ENCODE measurements around the gene SUPT20HL2.
"Not testable (repeated sequence)": the region's sequence is repeated elsewhere in the genome, so short reads cannot be mapped to it uniquely, and the experiment has no call there.

The SUPT20HL2 gene

GRCh38 chrX:24314019-24314635 lies at the start of gene SUPT20HL2:
Gene SUPT20HL2 (minus strand): TSS chrX:24314069. CDS start chrX:24313315, 754 bp downstream.
- no peaks in the 10 kb centered on the region for H3K4me1 ChIP-seq (ENCODE audit: control insufficient read depth in 1 of 2, insufficient read depth in 1 of 2, low read depth in 1 of 2, low read length in 1 of 2)
- H3K27ac ChIP-seq = no peak within 1 kb of the TSS
- H3K27me3 ChIP-seq = no peaks in the 10 kb centered on the region
- H3K9me3 ChIP-seq = no peaks in the 10 kb centered on the region
- TF ChIP-seq, protein P1, sequence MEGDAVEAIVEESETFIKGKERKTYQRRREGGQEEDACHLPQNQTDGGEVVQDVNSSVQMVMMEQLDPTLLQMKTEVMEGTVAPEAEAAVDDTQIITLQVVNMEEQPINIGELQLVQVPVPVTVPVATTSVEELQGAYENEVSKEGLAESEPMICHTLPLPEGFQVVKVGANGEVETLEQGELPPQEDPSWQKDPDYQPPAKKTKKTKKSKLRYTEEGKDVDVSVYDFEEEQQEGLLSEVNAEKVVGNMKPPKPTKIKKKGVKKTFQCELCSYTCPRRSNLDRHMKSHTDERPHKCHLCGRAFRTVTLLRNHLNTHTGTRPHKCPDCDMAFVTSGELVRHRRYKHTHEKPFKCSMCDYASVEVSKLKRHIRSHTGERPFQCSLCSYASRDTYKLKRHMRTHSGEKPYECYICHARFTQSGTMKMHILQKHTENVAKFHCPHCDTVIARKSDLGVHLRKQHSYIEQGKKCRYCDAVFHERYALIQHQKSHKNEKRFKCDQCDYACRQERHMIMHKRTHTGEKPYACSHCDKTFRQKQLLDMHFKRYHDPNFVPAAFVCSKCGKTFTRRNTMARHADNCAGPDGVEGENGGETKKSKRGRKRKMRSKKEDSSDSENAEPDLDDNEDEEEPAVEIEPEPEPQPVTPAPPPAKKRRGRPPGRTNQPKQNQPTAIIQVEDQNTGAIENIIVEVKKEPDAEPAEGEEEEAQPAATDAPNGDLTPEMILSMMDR (IDR thresholded peaks at IDR 0.05) = no peak
- no peaks in the 10 kb centered on the region for H3K36me3 ChIP-seq
- H3K4me3 ChIP-seq (ENCODE audit: low read depth in 1 of 2, low read length in 1 of 2) = no peak within 1 kb of the TSS

GRCh38 chrX:24362089-24362745 lies 48.3 kb upstream of the SUPT20HL2 start:
- H3K36me3 ChIP-seq; H3K4me1 ChIP-seq (ENCODE audit: control insufficient read depth in 1 of 2, insufficient read depth in 1 of 2, low read depth in 1 of 2, low read length in 1 of 2): not testable (repeated sequence)

DNA sequence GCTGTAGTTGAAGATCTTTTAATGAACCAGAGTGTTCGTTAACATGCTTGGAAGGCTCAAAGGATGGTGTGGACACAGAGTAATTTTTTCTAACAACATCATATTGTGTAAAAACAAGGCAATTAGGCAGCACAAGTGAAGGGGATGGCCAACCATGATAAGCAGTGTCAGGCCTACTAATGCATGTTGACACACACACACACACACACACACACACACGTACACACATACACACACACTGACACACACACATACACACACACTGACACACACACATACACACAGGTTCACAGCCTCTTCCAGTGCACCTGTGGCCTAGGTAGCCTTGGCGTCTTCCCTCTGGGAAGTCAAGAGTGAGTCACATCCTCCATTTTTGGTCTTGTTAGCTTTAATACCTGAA lies 46.4 kb upstream of the SUPT20HL2 start, which contains the start of gene SUPT20HL1:
Gene SUPT20HL1 (plus strand): TSS at position 368 of the 400 bp plus-strand sequence. CDS start 2,122 bp downstream, outside the sequence.
- H3K9me3 ChIP-seq = no peaks in the 10 kb centered on the region
- H3K4me3 ChIP-seq (ENCODE audit: low read depth in 1 of 2, low read length in 1 of 2) = no peak within 1 kb of the TSS
- H3K36me3 ChIP-seq = no peaks in the 10 kb centered on the region
- no peaks in the 10 kb centered on the region for H3K27me3 ChIP-seq
- H3K4me1 ChIP-seq (ENCODE audit: control insufficient read depth in 1 of 2, insufficient read depth in 1 of 2, low read depth in 1 of 2, low read length in 1 of 2) = no peaks in the 10 kb centered on the region
- no peak within 1 kb of the TSS for H3K27ac ChIP-seq
- TF ChIP-seq, protein P1 (IDR thresholded peaks at IDR 0.05) = no peak

More at GRCh38 chrX:24362089-24362745, 48.3 kb upstream of the SUPT20HL2 start:
- not testable (repeated sequence) for H3K9me3 ChIP-seq; H3K27me3 ChIP-seq; H3K4me3 ChIP-seq (ENCODE audit: low read depth in 1 of 2, low read length in 1 of 2); H3K27ac ChIP-seq

GRCh38 chrX:24357106-24357505 lies 43.2 kb upstream of the SUPT20HL2 start:
- TF ChIP-seq, protein P1 (IDR thresholded peaks at IDR 0.05) = no peak
- H3K27me3 ChIP-seq = no peaks in the 10 kb centered on the region
- no peak overlapping the region for H3K4me3 ChIP-seq (ENCODE audit: low read depth in 1 of 2, low read length in 1 of 2)
- H3K27ac ChIP-seq = no peak overlapping the region
- H3K36me3 ChIP-seq = no peaks in the 10 kb centered on the region
- H3K9me3 ChIP-seq = no peaks in the 10 kb centered on the region
- H3K4me1 ChIP-seq (ENCODE audit: control insufficient read depth in 1 of 2, insufficient read depth in 1 of 2, low read depth in 1 of 2, low read length in 1 of 2) = no peaks in the 10 kb centered on the region

DNA sequence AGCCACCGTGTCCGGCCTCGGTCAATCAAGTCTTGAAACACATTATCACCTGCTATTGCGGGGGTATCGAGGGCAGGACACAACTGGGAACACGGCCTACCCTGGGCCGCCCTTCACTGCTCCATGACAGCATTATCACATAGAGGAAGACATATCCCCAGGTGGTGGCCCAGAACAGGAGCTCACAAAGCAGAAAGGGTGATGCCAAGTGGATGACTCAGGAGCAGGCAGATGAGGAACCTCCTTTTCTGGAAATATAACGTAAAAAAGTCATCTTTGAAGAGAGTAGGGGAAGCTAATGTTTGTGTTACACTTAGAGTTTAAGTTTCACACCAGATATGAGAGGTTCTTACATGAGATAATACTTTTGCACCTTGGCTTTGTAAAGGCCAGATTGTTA lies 41.2 kb upstream of the SUPT20HL2 start:
- TF ChIP-seq, protein P1 (IDR thresholded peaks at IDR 0.05) = no peak
- Histone ChIP-seq H3K36me3 (no peaks in the 10 kb centered on the region), H3K27me3 (no peaks in the 10 kb centered on the region), H3K4me1 (ENCODE audit: control insufficient read depth in 1 of 2, insufficient read depth in 1 of 2, low read depth in 1 of 2, low read length in 1 of 2) (no peaks in the 10 kb centered on the region), H3K9me3 (no peaks in the 10 kb centered on the region), H3K4me3 (ENCODE audit: low read depth in 1 of 2, low read length in 1 of 2) (no peak overlapping the region), H3K27ac (no peak overlapping the region)

DNA sequence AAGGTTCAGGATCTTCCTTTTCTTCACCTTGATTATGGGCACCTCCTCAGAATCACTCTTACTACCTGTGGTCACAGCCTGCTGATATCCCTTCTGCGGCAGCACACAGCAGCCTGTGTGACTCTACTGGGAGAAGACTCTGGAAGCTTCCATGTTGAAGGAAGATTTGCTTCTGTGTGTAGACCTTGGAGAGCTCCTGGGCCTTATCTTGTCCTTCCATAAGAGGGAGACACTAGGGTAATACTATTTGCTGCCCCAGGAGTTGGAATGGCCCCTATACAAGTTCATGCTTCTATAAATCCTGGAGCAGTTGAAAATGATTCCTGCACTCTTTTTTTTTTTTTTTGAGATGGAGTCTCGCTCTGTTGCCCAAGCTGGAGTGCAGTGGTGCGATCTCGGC lies 36.3 kb upstream of the SUPT20HL2 start:
- Histone ChIP-seq H3K4me3 (ENCODE audit: low read depth in 1 of 2, low read length in 1 of 2) (no peak overlapping the region), H3K4me1 (ENCODE audit: control insufficient read depth in 1 of 2, insufficient read depth in 1 of 2, low read depth in 1 of 2, low read length in 1 of 2) (no peaks in the 10 kb centered on the region), H3K27me3 (no peaks in the 10 kb centered on the region), H3K27ac (no peak overlapping the region), H3K9me3 (no peaks in the 10 kb centered on the region), H3K36me3 (no peaks in the 10 kb centered on the region)
- TF ChIP-seq, protein P1 (IDR thresholded peaks at IDR 0.05) = no peak
